GOT3 (cell line): ENCODE data around the gene FBN3.
"Not testable (repeated sequence)": the region's sequence is repeated elsewhere in the genome, so short reads cannot be mapped to it uniquely, and the experiment has no call there.

Source experiments
- DNase-seq: peaks from one replicate; lab custom pipeline; 2025; ENCODE audit warnings: mixed read lengths; lab: John Stamatoyannopoulos, UW

The FBN3 gene

DNA sequence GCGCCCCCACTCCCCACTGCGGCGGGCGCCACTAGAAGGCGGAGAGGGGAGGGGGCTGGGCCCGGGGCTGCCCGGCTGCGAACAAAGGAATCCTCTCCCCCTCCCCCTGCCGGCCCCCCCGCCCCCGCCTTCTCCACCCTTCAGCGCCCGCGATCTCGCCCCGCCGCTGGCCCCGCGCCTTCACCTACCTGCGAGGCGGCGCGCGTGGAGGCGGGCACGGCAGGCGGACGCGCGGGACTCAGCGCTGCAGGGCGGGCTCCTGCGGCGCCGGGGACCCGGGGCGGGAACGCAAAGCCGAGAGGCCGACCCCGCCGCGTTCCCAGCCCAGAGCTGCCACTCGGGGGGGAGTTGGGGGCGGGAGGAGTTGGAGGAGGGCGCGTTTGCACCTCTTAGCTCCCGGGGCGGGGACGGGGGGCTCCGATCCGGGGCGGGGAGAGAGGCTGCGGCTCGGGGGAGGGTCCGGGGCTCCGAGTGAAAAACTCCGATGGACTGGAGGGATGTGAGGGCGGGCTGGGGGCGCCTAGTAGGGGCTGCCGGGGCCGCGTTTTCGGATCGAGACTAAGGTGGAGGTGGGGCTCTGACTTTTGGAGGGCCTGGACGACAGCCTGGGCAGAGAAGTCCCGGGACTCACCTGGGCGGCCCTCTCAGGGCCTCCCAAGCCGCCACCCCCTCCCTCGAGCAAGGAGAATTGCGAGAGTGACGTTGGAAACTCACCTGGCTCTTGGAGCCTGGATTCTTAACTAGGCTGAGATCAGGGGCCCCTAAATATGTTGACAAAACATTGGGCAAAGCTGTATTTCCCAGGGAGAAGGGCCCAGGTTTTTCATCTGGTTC is at the start of gene FBN3:
FBN3 (minus strand) TSS at position 332 of the 834 bp plus-strand sequence. CDS start 2,112 bp downstream, outside the sequence.
- no peak for DNase-seq

DNA sequence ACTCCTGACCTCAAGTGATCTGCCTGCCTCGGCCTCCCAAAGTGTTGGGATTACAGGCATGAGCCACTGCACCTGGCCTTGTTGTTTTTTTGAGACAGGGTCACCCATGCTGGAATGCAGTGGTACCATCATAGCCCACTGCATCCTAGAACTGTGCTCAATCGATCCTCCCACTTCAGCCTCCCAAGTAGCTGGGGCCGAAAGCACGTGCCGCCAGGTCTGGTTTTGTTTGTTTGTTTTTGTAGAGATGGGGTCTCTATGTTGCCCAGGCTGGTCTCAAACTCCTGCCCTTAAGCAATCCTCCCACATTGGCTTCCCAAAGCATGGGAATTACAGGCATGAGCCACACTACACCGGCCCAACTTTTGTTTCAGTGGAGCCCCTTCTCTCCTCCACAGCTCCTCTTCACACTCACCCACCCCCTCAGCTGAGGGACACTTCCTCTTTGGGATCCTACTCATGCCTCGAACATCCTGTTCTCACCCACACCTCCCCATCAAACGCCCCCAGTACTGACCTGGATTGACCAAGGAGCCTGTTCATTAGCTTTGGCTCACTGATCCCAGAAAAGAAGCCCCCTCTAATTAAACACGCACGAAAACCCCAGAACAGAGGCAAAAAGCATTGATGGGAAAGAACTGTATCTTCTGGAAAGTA is 47.0 kb upstream of the FBN3 start:
- DNase-seq: no peak

DNA sequence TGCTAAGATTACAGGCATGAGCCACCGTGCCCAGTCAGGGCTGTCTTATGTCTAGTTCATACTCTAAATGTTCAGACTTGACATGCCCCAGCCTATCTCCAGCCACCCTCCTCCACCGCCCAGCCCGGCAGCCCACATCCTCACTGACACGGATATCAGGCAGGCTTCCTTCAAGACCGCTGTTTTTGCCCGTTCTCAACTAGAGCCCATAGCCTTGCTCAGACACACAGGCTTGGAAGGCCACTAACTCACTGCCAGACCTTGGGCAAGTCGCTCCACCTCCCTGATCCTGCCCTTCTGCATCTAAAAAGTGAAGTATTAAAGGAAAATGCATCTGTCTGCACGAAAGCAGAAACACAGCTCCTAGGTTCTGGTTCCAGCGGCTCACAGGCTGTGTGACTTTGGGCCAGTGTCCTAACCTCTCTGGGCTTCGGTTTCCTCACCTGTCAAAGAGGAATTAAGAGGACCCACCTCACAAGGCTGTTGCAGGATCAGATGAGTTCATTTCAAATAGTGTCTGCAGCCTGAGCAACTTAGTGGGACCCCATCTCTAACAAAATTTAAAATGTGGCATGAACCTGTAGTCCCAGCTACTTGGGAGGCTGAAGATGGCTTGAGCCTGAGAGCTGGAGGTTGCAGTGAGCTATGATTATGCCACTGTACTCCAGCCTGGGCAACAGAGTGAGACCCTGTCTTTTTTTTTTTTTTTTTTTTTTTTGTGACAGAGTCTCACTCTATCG is 45.3 kb upstream of the FBN3 start:
- DNase-seq: no peak

DNA sequence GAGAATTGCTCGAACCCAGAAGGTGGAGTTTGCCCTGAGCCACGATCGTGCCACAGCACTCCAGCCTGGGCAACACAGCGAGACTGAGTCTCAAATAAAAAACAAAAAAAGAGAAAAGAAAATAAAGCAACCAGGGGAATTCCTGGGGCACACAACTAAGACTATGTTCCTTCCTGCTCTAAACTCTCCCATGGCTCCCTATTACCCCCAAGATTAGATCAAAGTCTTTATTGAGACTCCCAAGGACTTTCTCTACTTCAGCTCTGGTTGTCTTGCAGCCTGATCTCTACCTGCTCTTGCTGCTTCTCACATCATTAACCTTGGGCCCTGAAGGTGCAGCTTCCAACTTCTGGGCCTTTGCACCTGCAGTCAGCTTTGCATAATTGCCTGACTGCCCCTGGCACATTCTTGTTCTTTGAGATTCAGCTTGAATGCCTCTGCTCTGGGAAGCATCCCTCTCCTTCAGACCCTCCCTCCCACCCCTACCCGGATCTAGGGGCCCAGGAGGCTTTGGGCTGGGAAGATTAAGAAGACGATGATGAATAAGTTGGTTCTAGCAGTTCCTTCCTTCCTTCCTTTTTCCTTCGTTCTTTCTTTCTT is 42.9 kb upstream of the FBN3 start:
- no peak for DNase-seq

DNA sequence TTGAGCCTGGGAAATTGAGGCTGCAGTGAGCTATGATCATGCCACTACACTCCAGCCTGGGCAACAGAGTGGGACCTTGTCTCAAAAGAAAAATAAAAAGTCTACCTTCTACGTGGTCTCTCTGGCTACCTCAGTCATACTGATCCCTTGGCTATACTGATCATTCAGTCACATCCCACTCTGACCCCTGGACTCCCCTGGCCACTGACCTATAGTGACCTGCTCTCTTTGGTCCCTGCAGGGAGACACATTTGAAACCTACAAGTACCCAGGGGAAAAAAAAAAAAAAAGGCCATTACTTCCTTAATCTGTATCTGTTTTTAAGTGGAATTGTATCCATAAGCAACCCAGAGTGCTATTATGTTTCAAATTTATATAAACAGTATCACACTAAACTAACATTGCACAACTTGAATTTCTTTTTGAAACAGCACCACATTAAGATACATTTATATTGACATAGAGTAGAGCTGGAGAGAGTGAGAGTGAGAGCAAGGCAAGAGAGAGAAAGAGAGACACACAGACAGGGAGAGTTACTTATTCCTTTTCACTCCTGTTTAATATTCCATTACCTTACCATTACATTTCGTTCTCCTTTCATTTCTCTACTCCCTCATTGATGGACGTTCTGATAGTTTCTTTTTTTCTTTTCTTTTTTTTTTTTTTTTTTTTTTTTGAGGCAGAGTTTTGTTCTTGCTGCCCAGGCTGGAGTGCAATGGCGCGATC is 36.1 kb upstream of the FBN3 start:
- no peak for DNase-seq

DNA sequence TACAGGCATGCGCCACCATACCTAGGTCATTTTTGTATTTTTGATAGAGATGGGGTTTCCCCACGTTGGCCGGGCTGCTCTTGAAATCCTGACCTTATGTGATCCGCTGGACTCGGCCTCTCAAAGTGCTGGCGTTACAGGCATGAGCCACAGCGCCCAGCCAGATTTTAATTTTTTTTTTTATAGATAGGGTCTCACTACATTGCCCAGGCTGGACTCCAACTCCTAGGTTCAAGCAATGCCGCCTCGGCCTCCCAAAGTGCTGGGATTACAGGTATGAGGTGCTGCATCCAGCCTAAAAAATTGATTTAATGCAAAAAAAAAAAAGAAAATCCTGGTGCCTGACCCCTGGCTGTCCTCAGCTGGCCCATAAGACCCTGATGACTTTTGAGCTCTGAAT is 34.9 kb upstream of the FBN3 start:
- no peak for DNase-seq

DNA sequence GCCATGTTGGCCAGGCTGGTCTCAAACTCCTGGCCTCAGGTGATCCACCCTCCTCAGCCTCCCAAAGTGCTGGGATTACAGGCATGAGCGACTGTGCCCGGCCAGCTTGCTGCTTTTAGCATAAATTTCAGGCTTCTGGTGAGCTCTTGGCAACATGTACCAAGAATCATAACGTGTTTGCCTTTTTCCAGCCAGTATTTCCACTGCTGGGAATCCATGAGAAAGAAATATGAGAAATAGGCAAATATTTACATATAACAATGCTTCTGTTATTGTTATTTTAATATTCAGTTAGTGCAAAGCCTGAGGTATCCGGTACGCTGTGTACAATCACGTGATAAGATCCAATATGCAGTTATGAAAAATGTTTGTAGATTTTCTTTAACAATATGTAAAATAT is 30.6 kb upstream of the FBN3 start:
- DNase-seq: no peak

DNA sequence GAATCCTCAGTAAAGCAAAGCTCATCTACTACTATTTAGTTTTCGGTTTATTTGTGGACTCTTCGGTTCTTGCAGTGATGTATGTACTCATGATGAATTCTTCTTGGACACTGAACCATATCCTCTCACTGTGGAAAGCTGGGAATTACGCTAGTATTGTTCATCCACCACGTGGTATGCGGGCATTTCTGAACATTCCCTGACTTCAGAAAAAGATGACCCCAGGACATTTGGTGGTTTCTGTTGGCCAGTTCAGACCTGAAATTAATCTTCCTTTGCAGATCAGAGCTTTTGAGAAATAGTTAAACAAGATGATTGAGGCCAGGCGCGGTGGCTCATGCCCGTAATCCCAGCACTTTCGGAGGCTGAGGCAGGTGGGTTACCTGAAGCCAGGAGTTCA is 25.3 kb upstream of the FBN3 start:
- DNase-seq: no peak

DNA sequence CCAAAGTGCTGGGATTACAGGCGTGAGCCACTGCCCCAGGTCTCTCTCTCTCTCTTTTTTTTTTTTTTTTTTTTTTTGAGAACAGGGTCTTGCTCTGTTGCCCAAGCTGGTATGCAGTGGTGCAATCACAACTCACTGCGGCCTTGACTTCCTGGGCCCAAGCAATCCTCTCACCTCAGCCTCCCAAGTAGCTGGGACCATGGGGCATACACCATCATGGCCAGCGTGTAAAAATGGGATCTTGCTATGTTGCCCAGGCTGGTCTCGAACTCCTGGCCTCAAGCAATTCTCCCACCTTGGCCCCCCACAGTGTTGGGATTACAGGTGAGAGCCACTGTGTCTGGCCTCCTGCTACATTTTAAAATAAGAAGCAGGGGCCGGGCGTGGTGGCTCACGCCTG is 19.1 kb upstream of the FBN3 start:
- no peak for DNase-seq

DNA sequence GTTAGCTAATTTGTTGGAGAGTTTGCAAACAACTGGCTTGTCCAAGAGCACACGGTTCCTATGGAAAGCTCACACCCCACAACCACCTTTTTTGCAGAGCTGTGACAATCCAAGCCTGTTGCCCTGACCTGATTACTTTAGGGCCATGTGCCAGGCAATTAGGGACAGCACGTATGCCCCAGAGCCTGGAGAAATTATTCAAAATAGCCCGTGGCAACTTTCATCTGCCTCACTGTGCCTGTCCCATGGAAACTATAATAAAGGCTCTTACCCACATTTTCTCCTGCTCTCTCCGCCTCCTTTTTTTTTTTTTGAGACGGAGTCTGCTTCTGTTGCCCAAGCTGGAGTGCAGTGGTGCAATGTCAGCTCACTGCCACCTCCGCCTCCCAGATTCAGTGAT is 18.6 kb upstream of the FBN3 start:
- DNase-seq: no peak

DNA sequence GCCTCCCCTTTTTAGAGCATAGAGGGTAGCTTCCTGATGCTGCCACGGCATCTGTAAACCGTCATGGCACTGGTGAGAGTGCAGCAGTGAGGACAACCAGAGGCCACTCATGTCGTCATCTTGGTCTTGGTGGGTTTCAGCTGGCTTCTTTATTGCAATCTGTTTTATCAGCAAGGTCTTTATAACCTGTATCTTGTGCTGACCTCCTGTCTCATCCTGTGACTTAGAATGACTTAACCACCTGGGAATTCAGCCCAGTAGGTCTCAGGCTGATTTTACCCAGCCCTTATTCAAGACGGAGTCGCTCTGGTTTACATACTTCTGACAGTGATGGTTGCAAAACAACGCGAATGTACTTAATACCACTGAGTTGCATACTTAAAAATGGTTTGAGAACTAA is 14.4 kb upstream of the FBN3 start:
- no peak for DNase-seq

DNA sequence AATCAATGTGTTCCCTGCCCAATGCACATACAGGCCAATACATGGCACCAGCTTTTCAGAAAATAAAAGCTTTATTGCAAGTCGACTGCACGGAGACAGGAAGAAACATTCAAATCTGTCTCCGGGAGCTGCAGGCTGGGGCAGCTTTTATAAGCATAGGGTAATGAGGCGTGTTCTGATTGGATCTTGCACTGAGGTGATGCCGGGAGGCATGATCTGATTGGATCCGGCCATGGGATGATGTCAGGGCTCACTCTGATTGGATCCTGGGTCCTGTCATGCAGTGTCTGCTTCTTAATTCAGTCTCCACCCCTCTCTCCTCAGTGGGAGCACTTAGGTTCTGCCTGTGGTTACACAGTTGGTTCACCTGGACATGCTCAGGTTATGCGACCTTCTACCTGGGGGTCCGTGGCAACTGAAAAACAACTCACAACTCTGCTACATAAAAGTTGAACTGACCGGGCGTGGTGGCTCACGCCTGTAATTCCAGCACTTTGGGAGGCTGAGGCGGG is 11.8 kb upstream of the FBN3 start:
- DNase-seq: no peak

DNA sequence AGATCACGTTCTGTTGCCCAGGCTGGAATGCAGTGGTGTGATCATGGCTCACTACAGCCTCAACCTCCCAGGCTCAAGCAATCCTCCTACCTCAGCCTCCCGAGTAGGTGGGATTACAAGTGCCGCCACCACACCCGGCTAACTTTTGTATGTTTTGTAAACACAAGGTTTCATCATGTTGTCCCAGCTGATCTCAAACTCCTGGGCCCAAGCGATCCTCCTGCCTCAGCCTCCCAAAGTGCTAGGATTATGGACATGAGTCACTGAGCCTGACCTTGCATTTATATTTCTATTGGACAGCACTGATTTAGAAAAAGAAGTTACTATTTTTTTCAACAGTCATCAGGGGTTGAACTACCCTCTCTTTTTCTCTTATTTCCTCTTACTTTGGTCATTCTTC is 9.9 kb upstream of the FBN3 start:
- DNase-seq: not testable (repeated sequence)

DNA sequence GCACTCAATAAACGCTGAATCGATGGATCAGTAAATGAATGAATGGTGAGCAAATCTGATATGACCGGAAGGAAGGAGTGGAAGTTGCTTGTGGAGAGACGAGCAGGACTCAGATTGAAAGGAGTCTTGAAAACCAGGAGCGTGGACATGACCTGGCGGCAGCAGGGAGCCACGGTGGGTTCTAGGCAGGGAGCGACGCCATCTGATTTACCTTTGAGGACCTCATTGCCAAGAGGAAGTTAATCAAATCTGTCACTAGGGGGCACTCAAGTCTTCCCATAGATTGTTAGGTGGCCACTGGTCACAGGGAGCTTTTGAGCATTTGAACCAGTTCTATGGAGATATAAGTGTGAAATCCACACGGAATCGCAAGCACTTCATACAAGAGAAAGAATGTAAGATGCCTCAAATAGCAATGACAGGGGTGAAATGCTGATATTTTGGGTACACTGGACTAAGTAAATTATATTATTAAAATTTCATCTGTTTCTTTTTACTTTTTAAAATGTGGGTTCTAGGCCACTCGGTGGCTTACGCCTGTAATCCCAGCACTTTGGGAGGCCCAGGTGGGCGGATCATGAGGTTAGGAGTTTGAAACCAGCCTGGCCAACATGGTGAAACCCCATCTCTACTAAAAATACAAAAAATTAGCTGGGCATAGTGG is 9.2 kb upstream of the FBN3 start:
- no peak for DNase-seq

DNA sequence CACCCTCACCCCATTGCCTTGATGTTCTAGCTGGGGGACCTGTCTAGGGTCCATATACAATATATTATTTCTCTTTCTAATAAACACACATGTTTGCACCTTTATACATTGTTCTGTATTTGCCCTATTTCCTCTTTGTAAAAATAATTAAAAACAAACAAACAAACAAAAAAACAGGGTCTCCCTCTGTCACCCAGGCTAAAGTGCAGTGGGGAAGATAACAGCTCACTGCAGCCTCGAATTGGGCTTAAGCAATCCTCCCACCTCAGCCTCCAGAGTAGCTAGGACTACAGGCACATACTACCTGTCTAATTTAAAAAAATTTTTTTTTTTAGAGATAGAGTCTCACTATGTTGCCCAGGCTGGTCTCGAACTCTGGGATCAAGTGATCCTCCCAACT is 5.9 kb upstream of the FBN3 start:
- no peak for DNase-seq

DNA sequence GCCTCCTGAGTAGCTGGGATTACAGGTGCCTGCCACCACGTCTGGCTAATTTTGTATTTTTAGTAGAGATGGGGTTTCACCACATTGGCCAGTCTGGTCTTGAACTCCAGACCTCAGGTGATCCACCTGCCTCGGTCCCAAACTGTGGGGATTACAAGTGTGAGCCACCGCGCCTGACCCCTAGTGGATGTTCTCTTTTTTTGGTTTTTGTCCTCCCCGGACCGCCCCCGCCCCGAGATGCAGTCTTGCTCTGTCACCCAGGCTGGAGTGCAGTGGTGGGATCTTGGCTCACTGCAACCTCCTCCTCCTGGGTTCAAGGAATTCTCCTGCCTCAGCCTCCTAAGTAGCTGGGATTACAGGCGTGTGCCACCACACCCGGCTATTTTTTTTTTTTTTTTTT is 4.6 kb upstream of the FBN3 start:
- DNase-seq: not testable (repeated sequence)

DNA sequence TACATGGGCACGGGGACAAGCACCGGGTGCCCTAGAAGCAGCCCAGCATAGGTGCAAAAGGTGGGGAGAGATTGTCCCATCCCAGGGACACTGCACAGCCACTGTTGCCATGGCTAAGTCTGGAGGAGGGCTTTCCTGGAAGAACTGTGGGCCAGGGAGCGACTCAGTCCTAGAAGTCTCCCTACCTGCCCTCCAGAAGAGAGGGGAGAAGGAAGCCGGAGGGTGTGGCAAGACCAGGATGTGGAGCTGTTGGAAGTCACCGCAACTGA is 2.3 kb upstream of the FBN3 start:
- no peak for DNase-seq

DNA sequence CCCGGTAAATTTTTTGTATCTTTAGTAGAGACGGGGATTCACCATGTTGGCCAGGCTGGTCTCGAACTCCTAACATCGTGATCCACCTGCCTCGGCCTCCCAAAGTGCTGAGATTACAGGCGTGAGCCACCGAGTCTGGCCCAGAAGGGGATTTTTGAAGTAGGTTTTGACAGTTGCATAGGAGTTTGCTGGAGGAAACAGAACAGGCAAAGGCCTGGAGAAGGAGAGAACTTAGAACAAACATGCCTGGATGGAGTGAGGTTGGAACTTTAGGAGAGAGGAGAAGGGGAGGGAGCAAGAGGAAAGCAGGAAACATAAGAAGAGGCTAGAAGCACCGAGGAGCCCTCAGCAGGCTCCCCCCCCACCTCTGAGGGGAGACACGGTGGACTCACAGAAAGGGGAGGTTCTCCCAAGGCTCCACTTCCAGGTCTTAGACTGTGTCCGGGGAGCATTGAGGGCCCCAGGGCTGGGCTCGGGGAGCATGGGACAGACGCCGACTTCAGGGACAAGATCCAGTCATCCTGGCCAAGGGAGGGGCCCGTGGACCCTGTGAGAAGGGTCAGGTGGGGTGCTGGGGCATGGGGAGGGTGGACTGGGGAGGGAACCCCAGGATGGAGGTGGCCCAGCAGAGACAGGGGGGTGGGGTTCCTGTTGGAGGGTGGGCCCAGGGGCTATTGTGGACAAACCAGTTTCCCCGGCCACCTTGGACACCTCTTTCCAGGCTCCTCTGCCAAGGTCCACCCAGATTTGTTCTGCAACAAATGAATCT is 1.8 kb upstream of the FBN3 start:
- no peak for DNase-seq

DNA sequence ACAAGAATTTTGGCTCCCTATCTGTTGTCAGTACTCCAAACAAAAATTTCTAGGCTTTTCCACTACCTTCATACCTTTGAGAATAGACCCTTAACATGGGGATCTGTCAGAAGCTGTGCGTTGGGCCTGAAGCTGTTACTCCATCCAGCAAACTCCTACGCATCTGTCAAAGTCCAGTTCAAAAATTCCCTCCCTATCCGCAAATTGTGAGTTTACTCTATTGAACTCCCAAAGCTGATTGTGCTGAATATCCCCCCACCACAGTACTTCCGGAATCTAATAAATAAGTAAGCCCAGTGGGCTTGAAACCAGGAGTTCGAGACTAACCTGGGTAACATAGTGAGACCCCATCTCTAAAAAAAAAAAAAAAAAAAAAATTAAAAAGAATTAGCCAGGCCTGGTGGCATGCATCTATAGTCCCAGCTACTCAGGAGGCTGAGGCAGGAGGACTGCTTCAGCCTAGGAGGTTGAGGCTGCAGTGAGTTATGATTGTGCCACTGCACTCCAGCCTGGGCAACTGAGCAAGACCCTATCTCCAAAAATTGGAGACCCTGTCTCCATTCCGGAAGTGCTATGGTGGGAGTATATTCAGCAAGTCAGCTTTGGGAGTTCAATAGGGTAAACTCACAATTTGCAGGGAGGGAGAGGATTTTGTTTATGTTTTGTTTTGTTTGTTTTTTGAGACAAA is 930 bp upstream of the FBN3 start:
- DNase-seq: no peak
